IPS-20b (cell line): ENCODE data around the gene TNRC18.

Experiments used
- H3K27ac ChIP-seq: one replicate; pipeline ENCODE4 v1.5.1; 2013; ENCODE audit warnings: low read length
- H3K27me3 ChIP-seq: 2 replicates; pipeline ENCODE4 v1.6.1; 2013; ENCODE audit warnings: mild to moderate bottlenecking, low read length, inconsistent platforms; ENCODE audit not compliant: insufficient read depth
- H3K36me3 ChIP-seq: 2 replicates; pipeline ENCODE4 v1.6.1; 2013; ENCODE audit warnings: low read depth, mild to moderate bottlenecking, inconsistent platforms, low read length, moderate library complexity; ENCODE audit not compliant: insufficient read depth
- H3K4me1 ChIP-seq: 2 replicates; pipeline ENCODE4 v1.6.1; 2013; ENCODE audit warnings: mild to moderate bottlenecking, control low read depth, inconsistent platforms, low read length, moderate library complexity; ENCODE audit not compliant: insufficient read depth
- H3K4me3 ChIP-seq: 2 replicates; pipeline ENCODE4 v1.5.1; 2013; ENCODE audit warnings: mild to moderate bottlenecking, low read length, inconsistent platforms
- H3K9ac ChIP-seq: 2 replicates; pipeline ENCODE4 v1.6.1; 2013; ENCODE audit warnings: low read depth, mild to moderate bottlenecking, inconsistent platforms, low read length, moderate library complexity
- H3K9me3 ChIP-seq: 2 replicates; pipeline ENCODE4 v1.6.1; 2013; ENCODE audit warnings: mild to moderate bottlenecking, low read depth, low read length, inconsistent platforms; ENCODE audit not compliant: insufficient read depth

Gene TNRC18

DNA sequence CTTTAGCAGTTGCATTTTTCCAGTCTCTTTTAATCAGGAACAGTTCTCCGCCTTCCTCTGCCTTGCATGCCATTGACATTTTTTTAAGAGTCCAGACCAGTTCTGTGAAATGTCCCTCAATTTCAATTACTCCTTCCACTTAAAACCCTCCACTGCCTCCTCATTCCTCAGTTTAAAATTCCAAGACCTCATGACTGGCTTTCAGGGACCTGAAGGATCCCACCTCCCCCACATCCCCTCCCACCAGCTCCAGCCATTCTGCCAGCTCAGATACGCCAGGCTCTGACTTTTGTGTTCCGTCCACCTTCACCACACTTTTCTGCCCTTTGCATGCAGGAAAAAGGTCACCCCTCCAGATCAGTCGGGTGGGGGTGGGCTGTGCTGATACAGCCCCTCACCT is 8.7 kb downstream of the TNRC18 start:
- no peaks in the 10 kb centered on the region for H3K36me3 ChIP-seq
- no peak overlapping the region for H3K27ac ChIP-seq
- peaks cover 36% of the 10 kb centered on the region for H3K27me3 ChIP-seq
- H3K4me3 ChIP-seq = no peak overlapping the region
- no peaks in the 10 kb centered on the region for H3K9me3 ChIP-seq
- peaks cover 13% of the 10 kb centered on the region for H3K4me1 ChIP-seq
- no peak overlapping the region for H3K9ac ChIP-seq

DNA sequence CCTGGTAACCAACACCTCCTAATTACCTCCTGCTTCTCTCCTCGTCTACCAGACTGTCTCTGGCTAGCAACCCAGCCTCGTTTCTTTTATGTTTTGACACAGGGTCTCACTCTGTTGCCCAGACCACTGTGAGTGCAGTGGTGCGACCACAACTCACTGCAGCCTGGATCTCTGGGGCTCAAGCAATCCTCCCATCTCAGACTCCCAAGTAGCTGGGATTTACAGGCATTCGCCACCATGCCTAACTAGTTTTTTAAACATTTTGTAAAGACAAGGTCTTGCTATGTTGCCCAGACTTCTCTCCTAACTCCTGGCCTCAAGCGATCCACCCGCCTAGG is 10.2 kb downstream of the TNRC18 start:
- H3K4me1 ChIP-seq = peaks cover 17% of the 10 kb centered on the region
- H3K27ac ChIP-seq = no peak overlapping the region
- H3K4me3 ChIP-seq = no peak overlapping the region
- H3K36me3 ChIP-seq = no peaks in the 10 kb centered on the region
- peaks cover 32% of the 10 kb centered on the region for H3K27me3 ChIP-seq
- H3K9me3 ChIP-seq = no peaks in the 10 kb centered on the region
- no peak overlapping the region for H3K9ac ChIP-seq

DNA sequence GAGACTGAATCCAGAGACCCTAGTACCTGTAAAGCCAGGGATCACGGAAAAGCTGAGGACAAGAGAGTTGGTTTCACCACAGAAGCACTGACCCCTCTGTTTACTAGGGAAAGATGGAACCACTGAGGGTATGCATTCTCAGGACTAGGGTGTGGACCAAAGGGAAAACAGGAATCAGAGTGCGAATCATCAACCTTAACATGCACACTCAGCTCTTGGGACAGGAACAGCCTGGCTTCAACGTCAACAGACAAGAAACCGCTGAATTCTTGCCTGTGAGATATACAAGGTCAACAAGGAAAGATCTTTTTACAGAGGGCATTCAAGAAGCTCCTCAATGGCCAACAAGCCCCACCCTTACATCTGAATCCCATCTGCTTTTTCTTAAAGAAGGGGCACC is 14.9 kb downstream of the TNRC18 start:
- H3K9ac ChIP-seq = no peak overlapping the region
- peaks cover 16% of the 10 kb centered on the region for H3K4me1 ChIP-seq
- H3K36me3 ChIP-seq = no peaks in the 10 kb centered on the region
- H3K9me3 ChIP-seq = no peaks in the 10 kb centered on the region
- peaks cover 17% of the 10 kb centered on the region for H3K27me3 ChIP-seq
- H3K4me3 ChIP-seq = no peak overlapping the region; the same call in 1 of the 2 replicates
- no peak overlapping the region for H3K27ac ChIP-seq

DNA sequence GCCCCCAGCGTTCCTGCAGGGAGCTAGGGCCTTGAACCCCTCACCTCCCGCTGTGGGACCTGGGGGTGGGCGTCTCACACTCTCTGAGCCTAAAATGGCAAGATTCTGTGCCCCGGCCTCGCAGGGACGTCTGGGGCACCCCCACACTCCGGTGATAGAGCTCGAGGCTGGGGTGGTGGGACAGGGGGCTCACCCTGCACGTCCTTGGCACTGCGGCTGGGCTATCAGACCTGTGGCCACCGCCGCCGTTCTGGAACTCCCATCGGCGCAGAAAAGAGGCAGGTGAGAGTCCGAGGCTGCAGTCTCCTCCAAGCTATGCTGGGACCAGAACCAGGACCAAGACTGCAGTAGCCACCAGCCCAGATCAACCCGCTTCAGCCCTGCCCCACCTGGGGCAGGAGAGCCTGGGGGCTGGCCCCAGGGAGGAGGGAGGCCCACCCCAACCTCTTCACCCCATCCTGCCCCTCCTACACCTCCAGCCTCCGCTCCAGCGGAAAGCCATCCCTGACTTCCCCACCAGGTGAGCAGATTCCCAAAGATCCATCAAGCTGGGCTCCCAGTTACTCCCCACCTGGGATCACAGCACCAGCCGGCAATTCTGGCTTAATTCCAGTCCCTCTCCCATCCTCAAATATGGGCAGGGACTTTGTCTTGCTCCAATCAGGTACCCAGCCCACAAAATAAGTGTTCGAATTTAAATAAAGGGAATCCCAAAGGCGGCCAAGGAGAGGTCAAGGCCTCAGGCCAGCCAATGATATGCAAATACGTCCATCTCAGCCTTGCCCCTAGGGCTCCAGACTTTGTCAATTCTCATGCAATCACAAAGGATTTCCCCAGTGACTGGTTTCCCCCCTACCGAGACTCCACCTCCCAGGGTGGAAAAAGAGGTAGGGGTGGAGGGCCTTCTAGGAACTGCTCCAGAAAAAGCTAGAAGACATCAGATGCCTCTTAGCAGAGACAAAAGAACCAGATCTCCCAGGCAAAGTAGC is 16.4 kb downstream of the TNRC18 start:
- Histone ChIP-seq H3K27ac (no peak overlapping the region), H3K36me3 (no peaks in the 10 kb centered on the region)

DNA sequence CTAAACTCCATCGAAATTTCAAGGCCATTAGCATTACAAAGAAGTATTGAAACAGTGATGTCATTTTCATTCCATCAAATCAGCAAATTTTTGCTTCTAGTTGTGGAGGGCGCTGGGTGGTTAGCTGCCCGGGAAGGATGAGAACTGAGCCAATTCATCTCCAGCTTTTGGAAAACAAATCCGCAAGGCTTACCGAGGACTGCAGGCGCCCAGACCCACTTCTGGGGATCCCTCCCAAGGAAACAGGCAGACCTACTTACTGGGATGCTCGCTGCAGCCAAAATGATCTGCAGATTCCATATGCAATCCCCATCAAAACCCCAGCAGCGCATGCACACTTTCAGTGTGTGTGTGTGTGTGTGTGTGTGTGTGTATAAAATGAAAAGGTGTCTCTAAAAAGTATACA is 19.2 kb downstream of the TNRC18 start:
- H3K27me3 ChIP-seq = peaks cover 16% of the 10 kb centered on the region
- no peaks in the 10 kb centered on the region for H3K9me3 ChIP-seq
- H3K4me1 ChIP-seq = peaks cover 16% of the 10 kb centered on the region
- no peak overlapping the region for H3K4me3 ChIP-seq
- no peak overlapping the region for H3K9ac ChIP-seq
- H3K36me3 ChIP-seq = no peaks in the 10 kb centered on the region
- H3K27ac ChIP-seq = no peak overlapping the region

More for the DNA sequence above, 16.4 kb downstream of the TNRC18 start:
- H3K9me3 ChIP-seq = no peaks in the 10 kb centered on the region
- H3K9ac ChIP-seq = peak overlapping the region; percentile 29; the same call in 1 of the 2 replicates
- peak overlapping the region; percentile 44; the same call in 1 of the 2 replicates for H3K4me3 ChIP-seq
- peaks cover 16% of the 10 kb centered on the region for H3K4me1 ChIP-seq
- peaks cover 17% of the 10 kb centered on the region for H3K27me3 ChIP-seq

DNA sequence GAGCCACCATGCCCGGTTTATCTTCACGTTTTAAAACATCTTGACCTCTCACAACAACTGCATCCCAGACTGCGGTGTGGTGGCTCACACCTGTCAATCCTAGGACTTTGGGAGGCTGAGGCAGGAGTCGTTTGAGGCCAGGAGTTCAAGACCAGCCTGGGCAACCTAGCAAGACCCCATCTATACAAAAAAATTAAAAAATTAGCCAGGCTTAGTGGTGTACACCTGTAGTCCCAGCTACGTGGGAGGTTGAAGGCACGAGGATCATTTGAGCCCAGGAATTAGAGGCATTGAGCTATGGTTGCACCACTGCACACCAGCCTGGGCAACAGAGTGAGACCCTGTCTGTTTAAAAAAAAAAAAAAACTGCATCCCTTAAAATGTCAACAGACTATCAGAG is 20.2 kb downstream of the TNRC18 start:
- Histone ChIP-seq H3K27ac (no peak overlapping the region), H3K27me3 (peaks cover 6% of the 10 kb centered on the region), H3K9ac (no peak overlapping the region), H3K9me3 (no peaks in the 10 kb centered on the region), H3K36me3 (no peaks in the 10 kb centered on the region), H3K4me3 (no peak overlapping the region), H3K4me1 (peaks cover 8% of the 10 kb centered on the region; the same call in 1 of the 2 replicates)

DNA sequence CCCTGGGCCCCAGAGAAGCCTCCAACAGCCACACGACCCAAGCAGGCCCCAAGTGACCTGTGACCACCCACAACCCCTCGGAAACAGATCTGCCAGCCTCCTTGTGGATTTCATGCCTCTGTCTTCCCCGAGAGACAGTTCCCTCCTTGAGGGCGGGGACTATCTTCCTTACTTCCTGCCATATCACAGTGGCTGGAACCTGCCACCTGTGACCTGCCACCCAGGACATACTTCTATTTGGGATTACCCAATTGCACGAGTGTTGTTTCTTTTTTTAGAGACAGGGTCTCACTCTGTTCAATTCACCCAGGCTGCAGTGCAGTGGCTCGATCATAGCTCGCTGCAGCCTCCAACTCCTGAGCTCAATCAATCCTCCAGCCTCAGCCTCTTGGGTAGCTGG is 25.9 kb downstream of the TNRC18 start:
- H3K9ac ChIP-seq = no peak overlapping the region

DNA sequence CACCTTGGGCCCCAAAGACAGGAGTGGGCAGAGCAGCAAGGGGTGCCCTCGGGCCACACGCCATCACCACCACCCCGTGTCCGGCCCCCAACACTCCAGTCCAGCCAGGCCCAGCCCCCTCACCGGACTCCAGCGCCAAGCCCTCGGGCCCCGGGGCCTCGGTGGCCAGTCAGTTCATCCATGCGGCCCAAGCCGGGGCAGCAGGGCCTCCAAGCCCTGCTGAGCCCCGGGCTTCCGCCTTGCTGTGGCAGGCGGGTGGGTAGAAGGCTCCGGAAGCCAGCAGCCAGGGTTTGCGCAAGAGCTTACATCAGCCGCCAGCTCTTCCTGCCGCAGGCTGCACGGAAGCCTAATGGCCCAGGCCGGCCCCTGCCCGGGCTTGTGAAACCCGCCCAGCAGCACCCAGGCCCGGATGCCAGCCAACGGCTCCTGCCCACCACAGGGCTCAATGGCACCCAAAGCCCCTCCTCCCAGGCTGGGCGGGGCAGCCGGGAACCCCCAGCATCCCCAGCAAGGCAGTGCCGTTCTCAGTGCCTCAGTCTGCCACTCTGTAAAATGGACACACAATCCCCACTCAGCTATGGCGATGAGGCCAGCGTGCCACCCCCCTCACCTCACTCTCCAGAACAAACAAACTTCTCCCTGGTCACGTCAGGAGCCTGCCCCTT is 26.5 kb downstream of the TNRC18 start:
- no peak overlapping the region for H3K9ac ChIP-seq
- no peak overlapping the region for H3K4me3 ChIP-seq
- no peaks in the 10 kb centered on the region for H3K27me3 ChIP-seq
- no peaks in the 10 kb centered on the region for H3K36me3 ChIP-seq
- H3K4me1 ChIP-seq = no peaks in the 10 kb centered on the region
- H3K9me3 ChIP-seq = no peaks in the 10 kb centered on the region
- H3K27ac ChIP-seq = no peak overlapping the region

More for the DNA sequence above, 25.9 kb downstream of the TNRC18 start:
- Histone ChIP-seq H3K4me3 (no peak overlapping the region), H3K36me3 (no peaks in the 10 kb centered on the region), H3K27ac (no peak overlapping the region), H3K27me3 (no peaks in the 10 kb centered on the region), H3K9me3 (no peaks in the 10 kb centered on the region), H3K4me1 (no peaks in the 10 kb centered on the region)

DNA sequence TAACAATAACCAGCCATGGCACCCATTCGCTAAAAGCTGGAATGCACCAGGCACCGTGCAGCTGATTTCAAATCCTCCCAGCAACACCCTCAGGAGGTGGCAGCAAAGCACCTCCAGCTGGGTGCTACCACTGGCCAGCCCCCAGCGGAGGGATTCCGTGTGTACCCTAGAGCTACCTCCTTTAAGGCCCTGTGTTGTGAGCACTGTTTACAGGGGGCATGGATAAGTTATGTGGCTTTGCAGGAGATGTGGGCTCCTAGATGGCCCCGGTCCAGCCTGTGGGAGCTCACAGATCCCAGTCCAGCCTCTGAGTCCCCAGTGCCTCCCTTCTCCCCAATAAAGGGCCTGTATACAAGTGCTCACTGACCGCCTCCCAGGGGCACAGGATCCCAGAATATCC is 27.1 kb downstream of the TNRC18 start:
- Histone ChIP-seq H3K36me3 (no peaks in the 10 kb centered on the region), H3K9me3 (no peaks in the 10 kb centered on the region), H3K9ac (no peak overlapping the region), H3K27me3 (no peaks in the 10 kb centered on the region), H3K4me1 (no peaks in the 10 kb centered on the region), H3K4me3 (no peak overlapping the region), H3K27ac (no peak overlapping the region)

DNA sequence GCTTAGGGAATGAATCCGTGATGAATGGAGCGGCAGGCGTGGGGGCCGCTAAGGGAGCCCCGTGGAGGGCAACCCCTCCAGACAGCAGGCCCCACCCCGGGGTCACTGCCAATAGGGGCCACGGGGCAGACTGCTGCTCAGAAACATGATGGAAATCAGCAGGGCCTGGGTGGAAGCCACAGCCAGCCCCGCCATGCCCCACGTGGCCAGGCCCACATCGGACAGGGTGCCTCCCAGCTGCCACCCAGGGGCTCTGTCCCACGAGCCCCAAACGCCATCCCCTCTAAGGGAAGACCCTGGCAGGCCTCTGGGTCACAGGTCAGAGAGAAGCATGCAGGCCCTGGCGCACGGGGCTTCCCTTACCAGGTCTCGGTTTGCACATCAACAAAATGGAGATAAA is 28.4 kb downstream of the TNRC18 start:
- no peak overlapping the region for H3K27ac ChIP-seq

DNA sequence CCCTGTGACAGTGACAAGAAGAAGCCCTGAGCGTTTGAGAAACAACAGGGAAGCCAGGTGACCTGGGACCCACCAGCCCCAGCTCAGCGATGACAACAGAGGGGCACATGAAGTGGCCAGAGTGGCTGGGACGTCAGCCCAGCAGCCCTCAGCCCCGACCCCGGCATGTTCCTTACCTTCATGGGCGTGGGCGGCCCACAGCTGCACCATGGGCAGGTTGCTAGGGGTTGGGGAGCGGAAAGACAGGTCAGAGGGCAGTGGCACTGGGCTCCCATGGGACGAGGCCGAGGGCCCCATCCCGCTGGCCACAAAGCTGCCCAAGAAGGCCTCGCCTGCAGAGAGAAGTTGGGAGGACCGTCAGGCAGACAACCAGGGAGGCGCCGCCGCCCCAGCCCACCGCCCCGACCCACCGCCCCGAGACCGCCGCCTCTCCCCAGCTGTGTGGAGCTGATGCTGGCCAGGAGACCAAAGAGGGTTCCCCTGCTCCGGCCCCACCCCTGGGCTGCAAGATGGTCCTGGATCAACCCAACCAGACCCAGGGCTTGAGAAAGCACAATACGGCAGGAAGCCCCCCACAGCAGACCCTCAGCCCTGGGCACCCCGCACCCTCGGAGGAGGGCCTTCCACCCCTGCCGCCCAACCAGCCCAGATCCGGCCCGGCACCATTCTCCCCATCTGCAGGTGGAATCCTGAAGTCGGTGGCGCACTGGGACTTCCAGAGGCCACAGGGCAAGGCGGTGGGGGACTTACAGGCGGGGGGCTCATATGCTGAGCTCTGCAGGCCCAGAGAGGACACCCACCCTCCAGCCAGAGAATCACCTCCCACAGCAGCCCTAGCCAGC is 29.1 kb downstream of the TNRC18 start:
- no peak overlapping the region for H3K9ac ChIP-seq
- H3K27ac ChIP-seq = no peak overlapping the region
- no peaks in the 10 kb centered on the region for H3K9me3 ChIP-seq
- peaks cover 5% of the 10 kb centered on the region; the same call in 1 of the 2 replicates for H3K36me3 ChIP-seq
- no peak overlapping the region for H3K4me3 ChIP-seq
- H3K27me3 ChIP-seq = no peaks in the 10 kb centered on the region
- H3K4me1 ChIP-seq = no peaks in the 10 kb centered on the region

More for the DNA sequence above, 28.4 kb downstream of the TNRC18 start:
- Histone ChIP-seq H3K9ac (no peak overlapping the region), H3K36me3 (no peaks in the 10 kb centered on the region; the same call in 1 of the 2 replicates), H3K27me3 (no peaks in the 10 kb centered on the region), H3K4me3 (no peak overlapping the region), H3K4me1 (no peaks in the 10 kb centered on the region), H3K9me3 (no peaks in the 10 kb centered on the region)
